K562 (cell line): ENCODE results near the gene SMOC2. TPM values are rescaled to one million over a fixed set of nuclear protein-coding genes. Genes with fewer than 3 reads are reported as not detected.

Experiments
- ATAC-seq: fragments of 200-7000 bp; cut with Tn5 transposase; 3 replicates; pipeline ENCODE4 v1.9.1; 2020; ENCODE audit warnings: moderate library complexity
- BruUV-seq: library from RNA; stranded (reverse); fragments of 400-500 nt; replicated peaks from 2 replicates; lab custom pipeline; 2021; lab: Mats Ljungman, UMichigan
- CTCF ChIA-PET: fragments of 300-600 bp; formaldehyde crosslinking; extraction: SDS; loops from one replicate; lab custom pipeline; 2021; ENCODE audit warnings: low intra/inter-chr PET ratio; lab: Yijun Ruan, JAX
- POLR2A ChIA-PET: fragments of 300-600, 350-650 bp; sonication (Branson Sonifier 250); formaldehyde crosslinking; extraction: SDS; loops from one replicate; lab custom pipeline; 2021; ENCODE audit warnings: antibody characterized with exemption, inconsistent platforms; lab: Yijun Ruan, JAX
- DNase-seq, 4 experiments: peaks; one replicate each; pipeline versions ENCODE4 v3.0.0 to v3.0.0-alpha.2; 2011 to 2018; ENCODE audit warnings: low spot score in 3 of 4, mixed read lengths in 3 of 4; ENCODE audit errors: extremely low read depth in 1 of 4
- FAIRE-seq: peaks from 2 replicates; lab custom pipeline; 2011; peaks lifted over from hg19 to GRCh38; lab: Jason Lieb, UNC
- H2AFZ ChIP-seq: 2 replicates; pipeline ENCODE4 v1.6.0; 2011; ENCODE audit warnings: low read depth, low read length, control low read depth, inconsistent platforms
- H3K27ac ChIP-seq: fragments of 200-600 bp; 3 replicates; pipeline ENCODE4 v1.8.0; 2011; ENCODE audit warnings: low read depth, mild to moderate bottlenecking, control low read depth, inconsistent platforms, low read length, moderate library complexity, mixed read lengths; ENCODE audit errors: extremely low read depth
- H3K27me3 ChIP-seq, 2 experiments: fragments of 300-600 bp in 1 of 2; 2 replicates in 1 of 2; 3 replicates in 1 of 2; pipeline versions ENCODE4 v1.6.0 to v1.8.0; 2011; ENCODE audit warnings: inconsistent platforms in 2 of 2, low read length in 2 of 2, mild to moderate bottlenecking in 1 of 2, mixed read lengths in 1 of 2, moderate library complexity in 1 of 2; ENCODE audit not compliant: control insufficient read depth in 2 of 2, insufficient read depth in 2 of 2
- H3K36me3 ChIP-seq: fragments of 300-600 bp; 3 replicates; pipeline ENCODE4 v1.8.0; 2011; ENCODE audit warnings: mild to moderate bottlenecking, low read length, inconsistent platforms; ENCODE audit not compliant: control insufficient read depth, insufficient read depth
- H3K4me1 ChIP-seq, 2 experiments: fragments of 200-600 bp in 1 of 2; replicated peaks in 1 of 2; 2 replicates in 1 of 2; 3 replicates in 1 of 2; pipeline versions ENCODE4 v1.5.1 to v1.8.0; 2011; ENCODE audit warnings: inconsistent platforms in 2 of 2, low read length in 2 of 2, mild to moderate bottlenecking in 1 of 2, mixed read lengths in 1 of 2, moderate library complexity in 1 of 2; ENCODE audit not compliant: control insufficient read depth in 2 of 2, insufficient read depth in 2 of 2
- H3K4me2 ChIP-seq: 2 replicates; pipeline ENCODE4 v1.6.1; 2011; ENCODE audit warnings: low read length, control low read depth, inconsistent platforms, mixed read lengths; ENCODE audit not compliant: insufficient read depth
- H3K4me3 ChIP-seq: fragments of 200-600 bp; sonication (generic), shearing (Covaris generic); 2 replicates; pipeline ENCODE4 v1.5.1; 2016; ENCODE audit warnings: control low read depth, inconsistent platforms
- H3K79me2 ChIP-seq: fragments of 200-600 bp; 3 replicates; pipeline ENCODE4 v1.8.0; 2011; ENCODE audit warnings: low read length, inconsistent platforms; ENCODE audit not compliant: control insufficient read depth, insufficient read depth
- H3K9ac ChIP-seq, 2 experiments: 2 replicates each; pipeline versions ENCODE4 v1.6.0 to v1.6.1; 2011; ENCODE audit warnings: low read depth in 2 of 2, low read length in 2 of 2, control low read depth in 1 of 2, inconsistent platforms in 1 of 2, mild to moderate bottlenecking in 1 of 2, mixed read lengths in 1 of 2; ENCODE audit not compliant: insufficient read depth in 1 of 2
- H3K9me1 ChIP-seq: one replicate; pipeline ENCODE4 v1.6.0; 2011; ENCODE audit warnings: inconsistent platforms, mild to moderate bottlenecking, low read length, moderate library complexity; ENCODE audit not compliant: control insufficient read depth, insufficient read depth
- H3K9me3 ChIP-seq: replicated peaks from 2 replicates; pipeline ENCODE4 v1.5.1; 2011; ENCODE audit warnings: low read depth, low read length, inconsistent platforms; ENCODE audit not compliant: control insufficient read depth, insufficient read depth
- H4K20me1 ChIP-seq: replicated peaks from 2 replicates; pipeline ENCODE4 v1.6.1; 2011; ENCODE audit warnings: low read length, inconsistent platforms, mixed read lengths; ENCODE audit not compliant: control insufficient read depth, insufficient read depth
- KAT7 ChIP-seq: sonication (generic); formaldehyde crosslinking; IDR thresholded peaks from 2 replicates; pipeline ENCODE4 v1.8.0; 2022; ENCODE audit warnings: missing genetic modification reagents, mild to moderate bottlenecking, borderline replicate concordance
- WGBS: fragments of 100-300 bp; shearing (Covaris generic); methylation state at CpG from one replicate; pipeline ENCODE4 v1.1.6; 2016; ENCODE audit warnings: low coverage, mixed read lengths; ENCODE audit not compliant: insufficient coverage; ENCODE audit errors: missing lambda C conversion rate; 5-methylcytosine and 5-hydroxymethylcytosine counted together
- in situ Hi-C: fragments of 300-500 bp; cut with MboI; formaldehyde crosslinking; loops from 4 replicates; pipeline ENCODE4 v1.15.0; 2018; ENCODE audit warnings: inconsistent platforms, mixed read lengths
- intact Hi-C: fragments of 100-400 bp; cut with micrococcal nuclease; formaldehyde crosslinking; loops from 2 replicates; pipeline ENCODE4 v1.14.2; 2022
- polyA plus RNA-seq, 8 experiments: library from polyadenylated mRNA; depleted of rRNA in 4 of 8; stranded (reverse) in 5 of 8; unstranded in 3 of 8; fragments of >200 nt; fragmentation: Nextera tagmentation in 2 of 8; fragmentation: Illumina TruSeq in 1 of 8; extraction: Ambion mirVana in 2 of 8; extraction: Trizol in 1 of 8; gene quantifications; 2 replicates each; pipeline versions ENCODE4 v1.2.1 to v1.2.3, GENCODE V29; 2011 to 2014; ENCODE audit warnings: inconsistent platforms in 1 of 8, missing spikeins in 1 of 8
- total RNA-seq, 7 experiments: library from RNA; depleted of rRNA in 6 of 7; stranded (reverse); fragments of >200 nt in 6 of 7; fragmentation: Illumina TruSeq in 2 of 7; extraction: Trizol in 2 of 7; gene quantifications; 2 replicates each; pipeline versions ENCODE4 v1.2.1 to v1.2.3, GENCODE V29; 2011 to 2021; ENCODE audit warnings: low replicate concordance in 1 of 7
- TF ChIP-seq, protein P1 (sequence below): fragments of 250-450 bp; sonication (Bioruptor Pico); IDR thresholded peaks from 2 replicates; pipeline ENCODE4 v1.8.0; 2022; ENCODE audit warnings: inconsistent platforms, mild to moderate bottlenecking, moderate library complexity, borderline replicate concordance
- TF ChIP-seq, protein P2 (sequence below): sonication (generic); formaldehyde crosslinking; IDR thresholded peaks from 2 replicates; pipeline ENCODE4 v1.8.0; 2022; ENCODE audit warnings: mild to moderate bottlenecking, missing genetic modification reagents

SMOC2 gene
- total and polyA plus RNA-seq, 9 of the 15 experiments (the other 6 are each of a cell fraction or from before 2014, with no cell fraction given) = 0.45 to 2.3 (median 1.1) TPM

DNA sequence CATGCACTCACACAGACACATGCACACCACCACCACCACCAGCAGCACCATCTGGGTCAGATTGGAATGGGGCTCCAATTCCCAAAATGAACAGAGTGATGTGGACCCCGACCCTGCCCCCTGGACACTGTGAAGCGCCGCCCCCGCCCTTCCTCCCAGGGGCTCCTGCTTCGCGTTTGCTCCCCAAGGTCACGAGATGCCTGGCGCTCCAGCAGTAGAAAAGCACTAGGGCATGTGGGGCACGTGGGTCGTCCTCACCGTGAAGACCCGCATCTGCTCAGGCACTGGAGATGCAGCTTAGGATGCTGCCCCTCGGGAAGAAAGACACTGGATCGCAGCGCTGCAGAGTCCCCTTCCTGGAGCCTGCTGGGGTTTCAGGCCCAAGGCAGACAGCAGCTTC is 184.0 kb downstream of the SMOC2 start (continued):
- TF ChIP-seq, protein P1, sequence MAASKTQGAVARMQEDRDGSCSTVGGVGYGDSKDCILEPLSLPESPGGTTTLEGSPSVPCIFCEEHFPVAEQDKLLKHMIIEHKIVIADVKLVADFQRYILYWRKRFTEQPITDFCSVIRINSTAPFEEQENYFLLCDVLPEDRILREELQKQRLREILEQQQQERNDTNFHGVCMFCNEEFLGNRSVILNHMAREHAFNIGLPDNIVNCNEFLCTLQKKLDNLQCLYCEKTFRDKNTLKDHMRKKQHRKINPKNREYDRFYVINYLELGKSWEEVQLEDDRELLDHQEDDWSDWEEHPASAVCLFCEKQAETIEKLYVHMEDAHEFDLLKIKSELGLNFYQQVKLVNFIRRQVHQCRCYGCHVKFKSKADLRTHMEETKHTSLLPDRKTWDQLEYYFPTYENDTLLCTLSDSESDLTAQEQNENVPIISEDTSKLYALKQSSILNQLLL (CRISPR knock-in tag) = no peak

DNA sequence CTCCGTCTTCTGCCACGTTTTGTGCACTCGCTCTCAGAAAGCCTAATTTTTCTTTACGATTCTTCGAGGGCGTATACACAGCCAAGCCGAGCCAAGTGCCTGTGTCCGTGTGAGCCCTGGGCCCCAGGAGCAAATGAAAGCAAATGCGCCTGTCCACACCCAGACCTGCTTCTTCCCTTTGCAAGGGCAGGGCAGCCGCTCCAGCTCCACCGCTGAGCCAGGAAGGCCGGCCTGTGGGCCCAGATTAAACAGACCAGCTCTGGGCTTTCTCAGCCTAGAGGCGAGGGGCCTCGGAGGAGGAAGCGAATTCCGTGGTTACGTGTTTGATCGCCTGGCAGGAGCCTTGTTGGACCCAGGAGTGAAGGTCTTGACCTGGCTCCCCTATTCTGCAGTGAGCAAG is 184.6 kb downstream of the SMOC2 start:
- TF ChIP-seq KAT7 (CRISPR knock-in tag) = no peak
- TF ChIP-seq, protein P2, sequence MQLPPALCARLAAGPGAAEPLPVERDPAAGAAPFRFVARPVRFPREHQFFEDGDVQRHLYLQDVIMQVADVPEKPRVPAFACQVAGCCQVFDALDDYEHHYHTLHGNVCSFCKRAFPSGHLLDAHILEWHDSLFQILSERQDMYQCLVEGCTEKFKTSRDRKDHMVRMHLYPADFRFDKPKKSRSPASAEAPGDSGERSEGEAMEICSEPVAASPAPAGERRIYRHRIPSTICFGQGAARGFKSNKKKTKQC (CRISPR knock-in tag) = no peak
- TF ChIP-seq, all 486 proteins: peak for 0
- peaks cover 0 to 4% of the 10 kb centered on the region in 2 experiments; a peak in 1 of 5 replicates for H3K4me1 ChIP-seq
- in situ Hi-C loops (no loop called here), intact Hi-C loops (no loop called here)
- H3K27me3 ChIP-seq = peaks cover 5 to 39% of the 10 kb centered on the region in 2 experiments; a peak in 3 of 5 replicates
- no peaks in the 10 kb centered on the region for H3K9me1 ChIP-seq
- peaks cover 3% of the 10 kb centered on the region; the same call in 1 of the 2 replicates for H4K20me1 ChIP-seq
- H3K4me3 ChIP-seq = no peak overlapping the region
- no peaks in the 10 kb centered on the region for H3K79me2 ChIP-seq
- peak; percentile 26; the same call in 2 of the 3 replicates for ATAC-seq
- H2AFZ ChIP-seq = no peak overlapping the region
- no peak for DNase-seq
- WGBS = 21% methylated on average over 17 of the region's 18 CpGs
- ChIA-PET CTCF (no interaction called here), POLR2A (no interaction called here)
- BruUV-seq = no TSS peak
- H3K9ac ChIP-seq = no peak overlapping the region
- no peak overlapping the region for H3K4me2 ChIP-seq
- no peak for FAIRE-seq
- no peaks in the 10 kb centered on the region for H3K9me3 ChIP-seq
- no peak overlapping the region for H3K27ac ChIP-seq
- H3K36me3 ChIP-seq = no peaks in the 10 kb centered on the region
